ENCODE measurements around the gene PSMD4.
A peak's percentile ranks its signal among the peaks of the same experiment; 100 is the strongest.

PSMD4 gene

DNA sequence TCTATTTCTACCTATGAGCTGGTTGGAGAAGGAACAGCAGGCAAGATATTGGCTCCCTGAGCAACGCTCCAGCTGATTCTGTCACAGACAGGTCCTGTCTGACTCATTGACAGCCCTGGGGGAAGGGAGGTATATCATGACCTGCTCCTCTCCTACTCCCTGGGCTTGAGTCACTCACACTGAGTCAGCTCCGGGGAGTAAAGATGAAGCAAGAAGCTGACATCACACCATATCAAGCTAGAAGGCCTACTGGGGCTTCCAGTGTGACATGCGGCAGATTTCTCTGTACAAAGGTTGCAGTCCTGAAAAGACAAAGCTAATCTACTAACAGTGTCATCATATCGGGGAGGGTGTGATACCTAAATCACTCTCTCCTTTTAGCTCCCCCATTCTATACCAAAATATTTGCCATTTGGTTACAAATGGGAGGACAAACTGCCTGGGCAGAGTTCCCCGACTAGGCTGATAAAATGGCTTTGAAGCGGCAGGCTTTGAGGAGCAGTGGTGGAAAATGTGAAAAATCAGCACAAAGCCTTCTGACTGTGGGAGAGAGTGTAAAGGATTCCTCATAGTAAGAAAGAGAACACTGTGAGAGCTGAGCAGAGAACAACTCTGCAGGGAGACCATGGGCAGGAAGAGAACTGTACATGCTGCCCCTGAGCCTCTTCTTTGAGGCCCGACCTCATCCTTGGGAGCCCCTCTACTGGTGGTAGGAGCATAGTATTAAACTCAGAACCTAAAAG lies 57.2 kb downstream of the PSMD4 start (continued):
- no peak for TF ChIP-seq ZBTB8A (tag by site-specific recombination; IDR thresholded peaks at IDR 0.05)
- no peak for TF ChIP-seq YY1 (tag by site-specific recombination; IDR thresholded peaks at IDR 0.05)
- no peak for TF ChIP-seq ZBTB7A (tag by site-specific recombination; IDR thresholded peaks at IDR 0.05; ENCODE audit: low read depth)
- TF ChIP-seq, protein P1, sequence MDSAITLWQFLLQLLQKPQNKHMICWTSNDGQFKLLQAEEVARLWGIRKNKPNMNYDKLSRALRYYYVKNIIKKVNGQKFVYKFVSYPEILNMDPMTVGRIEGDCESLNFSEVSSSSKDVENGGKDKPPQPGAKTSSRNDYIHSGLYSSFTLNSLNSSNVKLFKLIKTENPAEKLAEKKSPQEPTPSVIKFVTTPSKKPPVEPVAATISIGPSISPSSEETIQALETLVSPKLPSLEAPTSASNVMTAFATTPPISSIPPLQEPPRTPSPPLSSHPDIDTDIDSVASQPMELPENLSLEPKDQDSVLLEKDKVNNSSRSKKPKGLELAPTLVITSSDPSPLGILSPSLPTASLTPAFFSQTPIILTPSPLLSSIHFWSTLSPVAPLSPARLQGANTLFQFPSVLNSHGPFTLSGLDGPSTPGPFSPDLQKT (IDR thresholded peaks at IDR 0.05; ENCODE audit: borderline replicate concordance, low read depth, low read length) = no peak
- TF ChIP-seq ZNF473 (tag by site-specific recombination; IDR thresholded peaks at IDR 0.05) = no peak
- TF ChIP-seq ZFP41 (tag by site-specific recombination; IDR thresholded peaks at IDR 0.05; ENCODE audit: borderline replicate concordance) = no peak
- TF ChIP-seq ZSCAN30 (tag by site-specific recombination; IDR thresholded peaks at IDR 0.05) = no peak
- peak; percentile 67 for TF ChIP-seq ZNF335 (tag by site-specific recombination; conservative IDR thresholded peaks at IDR 0.05)
- TF ChIP-seq ZNF148 (tag by site-specific recombination; IDR thresholded peaks at IDR 0.05; ENCODE audit: borderline replicate concordance) = no peak
- TF ChIP-seq KLF10 (tag by site-specific recombination; IDR thresholded peaks at IDR 0.05) = peak; percentile 51; the same call in 1 of the 2 replicates
- peak; percentile 99 for TF ChIP-seq ZNF629 (tag by site-specific recombination; IDR thresholded peaks at IDR 0.05)
- peak; percentile 86 for TF ChIP-seq ZNF600 (tag by site-specific recombination; IDR thresholded peaks at IDR 0.05)
- no peak for TF ChIP-seq ZNF571 (tag by site-specific recombination; IDR thresholded peaks at IDR 0.05)
- TF ChIP-seq ZNF488 (tag by site-specific recombination; IDR thresholded peaks at IDR 0.05) = no peak
- TF ChIP-seq ZBTB48 (tag by site-specific recombination; IDR thresholded peaks at IDR 0.05) = peak; percentile 74; the same call in 1 of the 2 replicates
- peak; percentile 88 for TF ChIP-seq ZNF692 (tag by site-specific recombination; IDR thresholded peaks at IDR 0.05)
- peak; percentile 80 for TF ChIP-seq GLIS1 (tag by site-specific recombination; IDR thresholded peaks at IDR 0.05)
- TF ChIP-seq ZNF221 (tag by site-specific recombination; IDR thresholded peaks at IDR 0.05; ENCODE audit: borderline replicate concordance) = no peak
- TF ChIP-seq ZNF24 (tag by site-specific recombination; IDR thresholded peaks at IDR 0.05) = peak; percentile 95
- peak; percentile 83 for TF ChIP-seq ZNF184 (tag by site-specific recombination; IDR thresholded peaks at IDR 0.05)
- TF ChIP-seq ZNF529 (tag by site-specific recombination; IDR thresholded peaks at IDR 0.05; ENCODE audit: insufficient replicate concordance) = no peak
- no peak for TF ChIP-seq ZNF280D (tag by site-specific recombination; IDR thresholded peaks at IDR 0.05)
- TF ChIP-seq, protein P2, sequence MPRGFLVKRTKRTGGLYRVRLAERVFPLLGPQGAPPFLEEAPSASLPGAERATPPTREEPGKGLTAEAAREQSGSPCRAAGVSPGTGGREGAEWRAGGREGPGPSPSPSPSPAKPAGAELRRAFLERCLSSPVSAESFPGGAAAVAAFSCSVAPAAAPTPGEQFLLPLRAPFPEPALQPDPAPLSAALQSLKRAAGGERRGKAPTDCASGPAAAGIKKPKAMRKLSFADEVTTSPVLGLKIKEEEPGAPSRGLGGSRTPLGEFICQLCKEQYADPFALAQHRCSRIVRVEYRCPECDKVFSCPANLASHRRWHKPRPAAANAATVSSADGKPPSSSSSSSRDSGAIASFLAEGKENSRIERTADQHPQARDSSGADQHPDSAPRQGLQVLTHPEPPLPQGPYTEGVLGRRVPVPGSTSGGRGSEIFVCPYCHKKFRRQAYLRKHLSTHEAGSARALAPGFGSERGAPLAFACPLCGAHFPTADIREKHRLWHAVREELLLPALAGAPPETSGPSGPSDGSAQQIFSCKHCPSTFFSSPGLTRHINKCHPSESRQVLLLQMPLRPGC (tag by site-specific recombination; IDR thresholded peaks at IDR 0.05) = peak; percentile 81
- TF ChIP-seq, protein P3, sequence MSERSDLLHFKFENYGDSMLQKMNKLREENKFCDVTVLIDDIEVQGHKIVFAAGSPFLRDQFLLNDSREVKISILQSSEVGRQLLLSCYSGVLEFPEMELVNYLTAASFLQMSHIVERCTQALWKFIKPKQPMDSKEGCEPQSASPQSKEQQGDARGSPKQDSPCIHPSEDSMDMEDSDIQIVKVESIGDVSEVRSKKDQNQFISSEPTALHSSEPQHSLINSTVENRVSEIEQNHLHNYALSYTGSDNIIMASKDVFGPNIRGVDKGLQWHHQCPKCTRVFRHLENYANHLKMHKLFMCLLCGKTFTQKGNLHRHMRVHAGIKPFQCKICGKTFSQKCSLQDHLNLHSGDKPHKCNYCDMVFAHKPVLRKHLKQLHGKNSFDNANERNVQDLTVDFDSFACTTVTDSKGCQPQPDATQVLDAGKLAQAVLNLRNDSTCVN (tag by site-specific recombination; optimal IDR thresholded peaks at IDR 0.05) = no peak
- TF ChIP-seq WT1 (tag by site-specific recombination; IDR thresholded peaks at IDR 0.05) = peak; percentile 97

Data from HEK293 (cell line).